Inflammatory macrophage (primary cell): ENCODE data around the gene NRXN3.

ENCODE experiments used
- DNase-seq, 2 donors: peaks; one replicate each; pipeline ENCODE4 v3.0.0-alpha.2; 2020 to 2022

NRXN3 gene

DNA sequence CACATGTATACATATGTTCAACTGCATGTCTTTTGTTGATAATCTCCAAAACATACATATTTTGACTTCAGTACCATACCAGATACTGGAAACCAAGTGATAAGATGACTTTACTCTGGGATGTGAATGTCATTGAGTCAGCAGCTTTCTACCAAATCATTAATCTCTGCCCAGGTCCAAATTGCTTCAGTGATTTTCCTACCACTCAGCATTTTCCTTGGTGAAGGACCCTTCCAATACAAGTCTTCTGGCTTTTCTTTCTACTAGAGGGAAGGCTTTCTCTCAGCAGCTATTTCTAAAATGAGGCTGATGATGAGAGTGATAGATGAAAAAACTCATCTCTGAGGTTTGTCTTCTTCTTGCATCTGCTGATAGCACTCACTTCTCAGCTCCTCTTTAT, 1008.5 kb downstream of the NRXN3 start:
- no peak for DNase-seq

DNA sequence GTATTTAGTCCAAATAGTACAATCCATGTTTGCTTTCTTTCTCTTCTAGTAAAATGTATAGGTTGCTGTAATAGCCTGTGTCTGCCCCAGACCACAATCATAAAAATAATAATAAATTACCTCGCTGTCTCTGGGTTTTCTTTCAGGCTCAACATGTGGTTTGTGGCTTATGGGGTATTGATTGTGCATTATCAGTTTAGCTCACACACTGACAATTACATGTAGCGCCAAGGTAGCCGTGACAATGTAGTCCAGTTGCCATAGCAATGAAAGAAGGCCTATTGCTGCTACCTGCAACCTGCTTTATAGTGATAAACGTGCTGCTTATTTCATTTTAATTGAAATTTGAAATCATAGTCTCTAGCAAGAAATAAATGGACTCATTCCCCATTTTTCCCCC, 1009.8 kb downstream of the NRXN3 start:
- DNase-seq: no peak

DNA sequence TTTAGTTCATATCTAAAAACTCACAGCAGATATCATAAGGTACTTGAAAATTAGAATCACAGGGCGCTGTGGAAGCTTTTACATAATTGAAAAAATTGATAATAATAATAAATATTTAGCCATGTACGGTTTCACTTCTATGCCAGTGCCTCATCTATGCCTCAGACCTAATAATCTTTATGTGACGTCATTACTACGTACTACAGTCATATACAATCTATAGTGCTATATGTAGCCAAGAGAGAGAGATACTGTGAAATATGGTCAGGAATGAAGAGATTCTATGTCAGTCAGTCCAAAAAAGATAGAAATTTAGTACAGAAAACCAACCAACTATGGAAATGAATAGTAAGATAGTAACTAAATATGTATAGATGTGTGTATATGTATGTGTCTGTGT, 1010.5 kb downstream of the NRXN3 start:
- DNase-seq: no peak

DNA sequence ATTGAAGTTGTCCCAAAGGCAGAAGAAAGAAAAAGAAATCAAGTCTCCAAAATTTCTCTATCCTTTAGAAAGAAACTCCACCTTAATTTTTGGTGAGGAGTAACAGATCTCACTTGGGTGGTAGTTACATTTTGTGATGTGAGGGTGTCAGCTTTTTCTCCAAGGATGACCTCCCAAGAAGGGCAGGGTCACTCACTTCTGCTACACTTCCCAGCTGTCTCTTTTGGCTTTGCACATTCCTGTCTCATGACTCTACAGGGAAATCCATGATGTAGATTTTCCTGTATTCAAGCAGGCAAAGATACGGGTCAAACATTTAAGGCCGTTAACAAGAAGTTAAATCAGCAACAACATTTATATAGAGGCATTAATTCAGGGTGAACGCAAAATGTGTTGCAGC, 1016.4 kb downstream of the NRXN3 start:
- DNase-seq: no peak

DNA sequence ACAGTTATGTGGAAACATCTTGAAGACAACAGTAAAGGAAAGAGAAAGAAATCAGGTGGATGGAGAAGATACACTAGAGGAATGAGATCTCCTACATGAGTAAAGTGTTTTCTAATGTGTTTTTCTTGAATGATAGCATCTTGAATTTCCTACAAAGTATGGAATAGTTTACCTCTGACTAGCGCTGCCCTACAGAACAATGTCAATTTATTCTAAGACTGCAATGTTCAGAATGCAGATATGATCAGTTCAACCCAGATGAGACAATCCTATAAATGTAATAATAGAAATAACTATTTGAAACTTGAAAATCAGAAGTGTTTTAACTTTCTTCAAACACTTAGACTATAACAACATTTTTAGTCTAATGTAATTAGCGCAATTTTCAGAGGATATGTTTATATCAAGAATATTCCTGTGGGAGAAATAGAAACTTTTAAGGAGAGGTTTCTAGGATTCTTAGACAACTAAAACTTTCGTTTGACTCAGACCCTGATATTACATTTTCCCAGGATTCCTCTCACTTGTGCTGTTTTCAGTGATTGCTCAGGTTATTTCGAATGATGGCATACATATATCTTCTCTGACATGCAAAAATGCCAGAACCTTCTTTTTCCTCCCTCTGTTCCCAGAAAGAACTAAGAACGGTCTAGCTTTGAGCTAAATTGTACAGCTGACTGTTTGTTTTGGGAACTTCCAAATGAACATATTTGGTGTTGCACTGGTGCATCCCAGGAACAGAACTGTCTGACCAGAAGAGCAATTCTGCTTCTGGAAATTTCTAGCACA, 1023.7 kb downstream of the NRXN3 start:
- no peak for DNase-seq

DNA sequence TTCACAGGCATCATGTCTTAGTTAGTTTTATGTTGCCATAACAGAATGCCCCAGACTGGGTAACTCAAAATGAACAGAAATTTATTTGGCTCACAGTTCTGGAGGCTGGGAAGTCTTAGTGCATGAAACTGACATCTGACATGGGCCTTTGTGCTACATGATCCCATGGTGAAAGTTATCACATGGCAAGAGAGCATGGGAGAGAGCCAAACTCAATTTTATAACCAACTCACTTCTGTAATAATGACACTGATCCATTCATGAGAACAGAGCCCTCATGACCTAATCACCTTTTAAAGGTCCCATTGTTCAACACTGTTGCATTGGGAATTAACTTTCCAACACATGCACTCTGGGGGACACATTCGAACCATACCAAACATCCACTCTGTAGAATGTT, 1026.0 kb downstream of the NRXN3 start:
- DNase-seq: no peak

DNA sequence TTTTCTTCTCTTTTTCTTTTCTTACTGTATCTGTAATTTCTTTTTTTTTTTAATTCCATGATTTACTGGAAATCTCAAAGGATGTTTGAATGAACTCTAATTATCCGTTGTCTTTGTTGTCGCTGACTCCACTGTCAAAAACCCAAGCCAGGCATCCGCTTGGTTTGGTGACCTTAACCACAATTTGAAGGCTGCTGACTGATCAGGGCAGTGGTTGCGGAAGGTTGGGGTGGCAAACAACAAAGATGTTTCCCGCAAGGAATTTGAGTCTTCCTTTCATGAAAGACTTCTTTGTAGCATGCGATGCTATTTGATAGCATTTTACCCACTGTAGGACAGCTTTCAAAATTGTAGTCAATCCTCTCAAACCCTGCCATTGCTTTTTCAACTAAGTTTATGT, 1027.3 kb downstream of the NRXN3 start:
- DNase-seq: no peak

DNA sequence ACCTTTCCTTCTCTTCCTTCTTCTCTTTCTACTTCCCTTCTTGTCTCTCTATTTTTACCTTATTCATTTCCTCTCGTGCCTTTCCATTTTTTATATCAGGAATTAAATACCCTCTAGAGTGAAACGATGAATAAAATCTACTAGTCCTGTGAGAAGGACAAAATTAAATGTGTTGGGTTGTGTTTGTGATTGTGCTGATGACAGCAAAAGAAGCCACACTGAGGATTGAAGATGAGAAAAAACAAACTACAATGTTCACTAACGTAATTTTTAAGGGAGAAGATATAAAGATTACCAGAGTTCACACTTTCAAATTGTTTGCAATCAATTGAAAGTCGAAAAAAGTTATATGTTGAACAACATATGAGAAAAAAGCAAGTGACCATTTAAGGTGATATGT, 1029.0 kb downstream of the NRXN3 start:
- DNase-seq: no peak

DNA sequence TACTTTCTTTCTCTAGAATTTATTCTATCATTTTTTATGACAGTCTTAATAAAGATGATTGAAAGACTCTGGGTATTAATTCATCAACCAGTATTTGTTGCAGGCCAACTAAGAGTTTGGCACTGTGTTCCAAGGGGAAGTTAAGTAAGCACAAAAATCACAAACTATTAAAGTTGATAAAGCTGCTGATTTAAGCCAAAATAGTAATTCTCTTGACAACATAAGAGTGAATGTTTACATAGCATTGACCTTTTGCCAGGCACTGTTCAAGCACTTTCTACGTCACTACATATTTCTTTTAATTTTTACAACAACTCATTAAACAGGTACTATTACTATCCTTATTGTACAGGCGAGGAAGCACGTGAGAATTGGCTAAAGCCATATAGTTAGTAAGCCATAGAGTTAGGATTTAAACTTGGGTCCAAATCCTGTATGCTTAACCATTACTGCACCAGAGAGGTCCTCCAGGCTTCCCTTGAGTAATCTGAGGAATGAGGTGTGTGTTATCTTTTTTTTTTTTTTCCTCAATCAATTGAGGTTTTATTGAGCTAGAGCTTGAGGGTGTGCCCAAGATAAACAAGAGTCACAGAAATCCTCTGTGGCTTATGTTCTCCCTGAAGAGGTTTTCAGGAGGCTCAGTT, 1031.5 kb downstream of the NRXN3 start:
- DNase-seq: no peak

DNA sequence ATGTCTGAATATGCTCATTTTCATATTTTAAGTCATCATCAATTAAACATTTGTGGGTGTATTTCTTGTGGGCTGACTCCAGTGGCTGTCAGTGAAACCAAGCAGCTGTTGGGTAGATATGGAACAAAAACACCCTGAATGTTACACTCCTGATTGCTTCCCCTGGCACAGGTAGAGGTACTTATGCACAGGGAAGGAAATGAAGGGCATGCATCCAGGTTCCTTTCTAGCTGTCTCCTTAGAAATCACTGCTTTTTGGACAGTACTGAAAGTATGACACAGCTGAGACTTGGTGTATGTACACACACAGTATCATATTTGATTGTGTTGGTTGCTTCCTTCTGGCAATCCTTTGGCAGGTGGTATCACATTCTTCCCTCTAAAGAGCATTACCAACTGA, 1034.4 kb downstream of the NRXN3 start:
- DNase-seq: no peak

DNA sequence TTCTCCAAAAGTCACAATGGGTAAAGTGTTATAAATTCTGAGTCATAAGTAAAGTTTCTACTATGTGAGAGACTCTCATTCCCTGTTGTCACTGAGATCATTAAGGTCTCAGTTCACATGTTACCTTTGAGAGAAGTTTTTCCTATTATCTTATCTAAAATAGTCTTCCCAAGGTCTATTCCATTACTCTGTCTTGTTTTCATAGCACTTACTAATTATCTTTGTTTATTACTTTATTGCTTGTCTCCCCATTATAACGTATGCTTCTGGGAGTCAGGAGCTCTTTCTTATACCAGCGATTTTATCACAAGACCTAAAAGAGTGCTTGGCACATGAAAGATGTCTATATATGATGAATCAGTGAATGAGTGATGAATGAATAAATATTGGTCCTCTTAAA, 1039.2 kb downstream of the NRXN3 start:
- DNase-seq: no peak

DNA sequence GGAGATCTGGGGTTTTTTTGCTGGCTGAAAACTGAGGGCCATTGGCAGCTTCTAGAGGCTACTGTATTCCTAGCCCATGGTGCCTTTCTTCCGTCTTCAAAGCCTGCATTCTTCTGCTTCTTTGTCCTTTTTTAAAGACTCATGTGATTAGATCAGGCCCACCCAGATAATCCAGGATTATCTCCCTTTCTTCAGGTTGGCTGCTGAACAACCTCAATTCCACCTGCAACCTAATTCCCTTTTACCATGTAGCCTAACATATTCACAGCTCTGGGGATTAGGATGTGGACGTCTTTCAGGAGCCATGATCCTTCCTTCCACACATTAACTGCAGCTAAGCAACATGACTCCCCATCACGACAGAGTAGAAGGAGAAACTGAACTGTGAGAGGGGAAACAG, 1055.6 kb downstream of the NRXN3 start:
- DNase-seq: no peak

DNA sequence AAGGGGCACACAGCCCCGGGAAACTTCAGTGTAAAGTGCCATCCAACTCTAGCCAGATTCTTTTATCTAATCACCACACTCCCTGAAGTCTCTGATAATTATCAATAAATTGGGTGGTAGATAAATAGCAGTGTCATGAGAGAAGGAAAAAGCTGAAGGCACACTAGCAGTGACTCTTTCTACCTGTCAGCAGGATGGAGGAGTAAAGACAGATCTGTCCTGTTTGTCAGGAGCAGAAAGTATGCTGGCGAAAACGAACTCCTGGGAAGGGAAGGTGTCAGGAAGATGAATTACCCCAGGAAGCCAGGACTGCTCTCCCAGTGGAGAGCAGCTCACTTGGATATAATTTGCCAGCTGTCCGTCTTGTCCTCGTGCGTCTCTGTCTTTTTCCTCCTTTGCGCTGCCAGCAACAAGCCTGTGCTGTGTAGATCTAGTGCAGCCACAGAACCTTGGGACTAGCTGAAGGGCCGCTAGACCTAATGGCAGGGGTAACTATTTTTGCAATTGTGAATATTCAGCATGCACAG, 1059.3 kb downstream of the NRXN3 start:
- no peak for DNase-seq

DNA sequence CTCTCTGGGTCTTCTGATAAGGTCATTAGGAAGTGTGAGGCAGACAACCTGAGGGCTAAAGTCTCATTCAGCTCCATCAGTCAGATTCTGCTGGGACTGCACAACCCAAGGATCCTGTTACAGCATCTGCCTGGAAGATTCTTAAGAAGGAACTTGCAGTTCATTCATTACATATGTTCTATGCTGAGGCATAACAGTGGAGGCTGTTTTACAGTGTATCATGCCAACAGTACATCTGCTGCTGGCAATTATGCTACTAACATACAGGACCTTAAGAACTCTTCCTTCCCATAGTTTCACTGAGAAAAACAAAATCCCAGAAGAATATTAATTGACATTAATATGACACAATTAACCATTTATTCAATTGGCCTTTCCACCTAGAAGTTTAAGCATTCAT, 1072.5 kb downstream of the NRXN3 start:
- DNase-seq: no peak

DNA sequence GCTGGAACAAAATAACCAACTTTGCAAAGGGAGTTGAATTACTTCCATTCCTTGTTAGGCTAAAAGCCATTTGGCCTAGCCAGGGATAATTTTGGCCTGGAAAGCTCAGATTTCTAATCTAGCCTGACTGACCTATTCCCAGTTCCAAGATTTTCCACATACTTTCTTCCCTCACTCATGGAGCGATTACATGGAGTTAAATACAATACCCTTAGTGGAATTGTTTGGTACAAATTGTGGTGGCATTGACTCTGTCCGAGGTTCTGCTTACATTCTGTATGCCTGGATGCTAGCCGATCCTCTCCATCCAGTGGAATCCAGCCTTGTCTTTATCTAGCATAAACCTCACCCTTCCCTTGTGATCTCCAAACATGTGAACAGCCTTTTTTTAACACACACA, 1076.0 kb downstream of the NRXN3 start:
- DNase-seq: no peak

DNA sequence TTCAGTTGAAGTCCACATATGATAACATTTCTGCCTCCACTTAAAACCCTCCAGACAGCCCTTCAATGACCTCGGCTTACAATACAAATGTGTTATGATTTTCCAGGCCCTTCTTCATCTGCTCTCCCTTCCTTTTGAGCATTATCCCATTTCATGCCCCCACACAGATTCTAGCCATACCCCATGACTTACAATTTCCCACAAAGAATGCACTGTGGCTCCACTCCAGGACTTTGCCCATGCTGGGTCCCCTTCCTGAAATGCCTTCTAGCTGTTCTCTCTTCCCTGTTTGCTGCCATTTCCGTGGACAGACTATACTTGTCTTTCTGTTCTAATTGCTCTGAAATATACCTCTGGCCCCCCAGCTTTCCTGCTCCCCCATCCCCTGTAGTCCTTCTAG, 1078.0 kb downstream of the NRXN3 start:
- DNase-seq: no peak

DNA sequence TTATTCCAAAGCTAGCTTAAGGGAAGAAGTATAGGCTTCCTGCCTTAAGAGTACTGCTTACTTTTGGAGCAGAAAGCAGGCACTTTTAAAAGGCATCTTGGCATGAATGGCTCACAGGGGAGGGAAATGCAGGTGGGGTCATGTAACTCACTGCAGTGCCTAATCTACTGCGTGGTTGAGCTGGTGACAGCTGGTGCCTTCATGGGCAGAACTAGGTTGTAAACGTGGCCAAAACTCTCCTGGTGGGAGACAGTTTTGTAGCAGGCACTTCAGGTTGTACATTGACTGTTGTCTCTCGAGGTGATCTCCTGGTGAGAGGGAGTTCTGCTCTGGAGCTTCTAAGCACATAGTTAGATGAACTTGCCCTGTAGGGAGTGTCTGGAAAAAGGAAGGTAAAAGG, 1078.6 kb downstream of the NRXN3 start:
- no peak for DNase-seq

DNA sequence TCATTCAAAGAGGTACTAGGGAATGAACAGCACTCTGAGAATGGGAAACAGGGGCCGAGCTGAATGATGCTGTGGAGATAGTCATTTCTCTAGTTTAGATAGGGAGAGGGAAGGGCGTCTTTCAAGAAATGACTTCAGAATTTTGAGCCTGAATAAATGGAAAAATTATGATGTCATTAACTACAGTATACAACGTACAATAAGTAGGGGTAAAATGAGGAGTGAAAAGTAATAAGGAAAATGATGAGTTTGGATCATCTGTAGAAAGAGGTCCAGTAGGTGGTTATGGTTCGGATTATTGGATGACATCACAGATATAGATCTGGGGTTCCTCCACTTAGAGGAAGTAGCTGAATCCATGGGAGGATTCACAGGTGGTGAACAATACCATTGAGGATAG, 1081.1 kb downstream of the NRXN3 start:
- DNase-seq: no peak

DNA sequence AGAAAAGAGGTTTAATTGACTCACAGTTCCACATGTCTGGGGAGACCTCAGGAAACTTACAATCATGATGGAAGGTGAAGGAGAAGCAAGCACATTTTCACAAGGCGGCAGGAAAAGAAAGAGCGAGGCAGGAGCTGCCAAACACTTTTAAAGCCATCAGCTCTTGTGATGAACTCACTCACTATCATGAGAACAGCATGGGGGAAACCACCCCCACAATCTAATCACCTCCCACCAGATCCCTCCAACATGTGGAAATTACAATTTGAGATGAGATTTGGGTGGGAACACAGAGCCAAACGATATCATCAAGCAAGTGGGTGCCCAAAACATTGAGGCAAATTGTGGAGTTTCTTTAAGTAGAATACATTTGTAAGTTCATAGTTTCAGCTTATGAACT, 1083.4 kb downstream of the NRXN3 start:
- DNase-seq: no peak

DNA sequence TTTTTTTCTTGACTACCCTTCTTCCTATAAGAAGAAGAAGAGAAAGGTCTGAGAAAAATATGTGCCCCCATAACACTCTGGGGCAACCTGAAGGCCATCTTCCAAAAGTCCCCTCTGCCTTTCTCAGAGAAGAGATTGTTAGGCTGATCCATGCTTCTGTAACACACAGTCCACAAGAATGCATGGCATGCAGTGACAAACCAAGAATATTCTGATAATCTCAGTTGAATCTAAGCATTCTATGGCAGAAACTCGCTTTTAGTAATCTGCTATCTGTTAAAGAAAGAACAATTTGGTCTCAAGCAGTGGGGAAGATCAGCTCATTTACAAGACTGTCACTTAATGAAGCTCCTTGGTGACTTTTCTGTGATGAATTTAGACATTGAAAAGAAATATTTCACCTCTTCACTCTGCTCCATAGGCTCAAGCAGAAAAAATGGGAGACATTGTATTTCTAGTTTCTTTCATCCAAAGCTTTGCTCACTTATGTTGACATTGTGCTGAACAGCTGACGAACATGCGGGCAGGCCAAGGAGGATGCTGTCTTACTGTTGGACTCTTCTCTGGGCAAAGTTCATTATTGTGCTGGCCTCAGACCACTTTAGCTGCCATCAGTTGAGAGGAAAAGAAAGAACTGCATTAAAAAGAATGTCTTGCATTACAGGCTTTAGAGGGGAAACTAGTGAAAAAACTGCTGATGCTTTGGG, 1084.0 kb downstream of the NRXN3 start:
- DNase-seq: no peak

DNA sequence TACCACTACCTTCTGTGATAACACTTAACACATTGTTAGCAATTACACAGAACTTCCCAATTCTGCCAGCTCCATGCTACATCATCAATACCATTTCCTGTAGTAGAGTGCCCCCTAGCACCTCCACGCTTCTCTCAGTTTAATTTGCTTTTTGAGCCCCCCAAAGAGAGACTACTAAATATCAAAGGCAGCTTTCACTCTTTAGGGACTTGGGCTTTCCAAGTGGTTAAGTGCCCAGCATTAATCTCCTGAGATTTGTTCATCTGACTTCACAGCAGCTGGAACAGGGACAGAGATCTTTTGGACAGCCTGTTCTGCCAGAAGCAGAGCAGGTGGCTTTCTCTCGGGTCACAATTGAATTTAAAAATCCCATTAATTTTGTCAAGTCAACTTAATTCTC, 1086.2 kb downstream of the NRXN3 start:
- DNase-seq: no peak

DNA sequence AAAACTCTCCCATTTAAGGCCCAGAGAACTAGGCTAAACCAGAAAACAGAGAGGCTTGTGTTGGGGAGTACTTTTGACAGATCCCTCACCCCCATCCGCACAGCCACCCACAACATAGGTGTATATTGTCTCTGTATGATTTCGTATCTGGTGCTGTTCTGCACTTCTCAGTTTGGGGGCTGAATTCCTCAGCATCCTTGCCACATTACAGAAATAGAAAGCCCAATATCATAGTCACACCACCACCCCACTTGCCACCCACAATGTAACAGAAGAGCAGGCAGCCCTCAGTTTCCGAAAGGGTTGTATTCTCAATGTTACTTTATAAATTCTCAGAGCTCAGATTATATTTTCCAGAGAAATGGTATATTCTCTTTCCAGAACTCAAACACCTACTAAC, 1090.2 kb downstream of the NRXN3 start:
- no peak for DNase-seq

DNA sequence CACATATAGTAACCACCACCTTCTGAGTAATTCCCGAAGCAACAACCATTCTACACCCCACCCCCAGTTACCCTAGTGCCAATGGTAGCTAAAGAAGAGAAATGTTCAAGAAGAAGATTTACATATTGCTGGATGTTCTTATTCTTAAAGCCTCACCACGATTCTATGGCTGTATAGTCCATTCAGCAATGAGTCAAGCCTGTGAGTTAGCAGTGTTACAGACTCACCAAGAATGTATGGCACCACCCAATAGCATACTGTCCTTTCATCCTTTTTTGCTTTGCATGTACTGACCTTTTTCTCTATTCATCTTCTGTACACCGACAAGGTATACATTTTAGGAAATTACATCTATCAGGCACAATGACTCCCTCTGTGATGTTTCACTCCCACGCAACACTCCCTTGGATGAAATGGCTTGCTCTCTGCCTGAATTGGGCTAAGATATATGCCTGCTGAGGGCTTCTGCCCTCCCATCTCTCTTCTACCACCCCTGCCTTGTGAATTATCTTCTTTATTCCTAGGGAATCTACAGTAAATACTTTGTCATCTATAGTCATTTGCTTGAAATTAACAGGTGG, 1095.3 kb downstream of the NRXN3 start:
- no peak for DNase-seq
